SU-DHL-6 (cell line): ENCODE data around the gene G2E3.

Experiments
- CTCF ChIP-seq: fragments of 200-600 bp; sonication (generic); IDR thresholded peaks from one replicate; pipeline ENCODE4 v1.5.1; 2017; ENCODE audit warnings: antibody characterized with exemption, mild to moderate bottlenecking, low read length, moderate library complexity; ENCODE audit not compliant: insufficient read depth, poor library complexity, severe bottlenecking
- EZH2phosphoT487 ChIP-seq: fragments of 200-600 bp; sonication (generic), shearing (Covaris generic); conservative IDR thresholded peaks from 2 replicates; pipeline ENCODE4 v1.6.1; 2018; ENCODE audit warnings: mild to moderate bottlenecking, antibody characterized with exemption, low read length, moderate library complexity, mixed read lengths

DNA sequence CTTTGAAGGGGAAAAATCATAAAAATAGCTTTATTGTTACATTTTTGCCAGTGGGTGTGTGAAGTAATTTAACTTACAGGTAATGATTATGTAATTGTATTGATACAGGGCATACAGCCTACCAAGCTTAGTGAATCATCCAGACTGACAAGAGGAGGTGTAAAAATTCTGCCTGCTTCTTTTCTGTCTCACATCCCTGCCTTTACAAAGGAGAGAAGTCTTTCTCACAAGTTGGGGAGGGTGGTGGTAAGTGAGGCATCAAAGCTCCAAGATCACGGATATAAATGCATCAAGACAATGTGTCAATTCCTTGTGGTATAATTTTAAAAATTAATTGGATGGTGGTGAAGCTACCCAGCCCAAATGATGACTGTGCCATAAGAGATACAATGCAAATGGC lies 39.0 kb upstream of the G2E3 start:
- TF ChIP-seq CTCF (no peak), EZH2phosphoT487 (no peak)
